Tibial nerve (tissue), 4 donors: Measurements from ENCODE around the gene EPO. TPM values are rescaled to one million over a fixed set of nuclear protein-coding genes. Genes with fewer than 3 reads are reported as not detected.
A peak's percentile ranks its signal among the peaks of the same experiment; 100 is the strongest.
"Not testable (repeated sequence)": the region's sequence is repeated elsewhere in the genome, so short reads cannot be mapped to it uniquely, and the experiment has no call there.

Experiments used
- DNase-seq, 2 donors: peaks; one replicate each; pipeline ENCODE4 v3.0.0-alpha.2; 2019; ENCODE audit warnings: low spot score in 2 of 2
- H3K27ac ChIP-seq, 4 donors: fragments of 200-600 bp; sonication (generic) in 3 of 4; one replicate each; pipeline ENCODE4 v1.5.1; 2017 to 2019; ENCODE audit warnings: mild to moderate bottlenecking in 1 of 4
- H3K27me3 ChIP-seq, 2 donors: fragments of 200-600 bp; sonication (generic) in 1 of 2; one replicate each; pipeline versions ENCODE4 v1.5.1 to v1.6.0; 2017 to 2019
- H3K36me3 ChIP-seq, 3 donors: fragments of 200-600 bp; sonication (generic); one replicate each; pipeline ENCODE4 v1.5.1; 2018 to 2019
- H3K4me1 ChIP-seq, 4 donors: fragments of 200-600 bp; sonication (generic) in 3 of 4; one replicate each; pipeline ENCODE4 v1.5.1; 2017 to 2019
- H3K4me3 ChIP-seq, 4 donors: fragments of 200-600 bp; sonication (generic) in 3 of 4; one replicate each; pipeline ENCODE4 v1.5.1; 2017 to 2019; ENCODE audit warnings: mild to moderate bottlenecking in 1 of 4, moderate library complexity in 1 of 4
- H3K9me3 ChIP-seq, 4 donors: fragments of 200-600 bp; sonication (generic) in 3 of 4; one replicate each; pipeline ENCODE4 v1.5.1; 2017 to 2019
- EP300 ChIP-seq, 2 donors: sonication (generic); formaldehyde crosslinking; IDR thresholded peaks; one replicate each; pipeline ENCODE4 v1.6.1; 2017; ENCODE audit warnings: antibody characterized with exemption in 2 of 2, mild to moderate bottlenecking in 1 of 2
- POLR2A ChIP-seq, 2 donors: fragments of 450-650 bp; IDR thresholded peaks; one replicate each; pipeline ENCODE4 v1.6.1; 2017; ENCODE audit warnings: antibody characterized with exemption in 2 of 2, mild to moderate bottlenecking in 2 of 2, moderate library complexity in 2 of 2
- WGBS, 2 donors: methylation state at CpG; one replicate each; pipeline ENCODE4 v1.1.5; 2018; 5-methylcytosine and 5-hydroxymethylcytosine counted together
- total RNA-seq, 4 donors: library from RNA; depleted of rRNA; stranded (reverse); fragments of >200 nt; gene quantifications; one replicate each; pipeline ENCODE4 v1.1.0, GENCODE V29; 2016
- TF ChIP-seq, protein P1 (sequence below), 5 experiments: fragments of 200-600 bp in 3 of 5; fragments of 450-650 bp in 2 of 5; sonication (generic) in 3 of 5; IDR thresholded peaks; one replicate each; pipeline ENCODE4 v1.5.1; 2016 to 2019; ENCODE audit warnings: antibody characterized with exemption in 5 of 5, mild to moderate bottlenecking in 3 of 5, moderate library complexity in 2 of 5

The EPO gene
- total RNA-seq, 4 donors from 2014 or later: 0.30 to 0.59 TPM; not detected in 2

DNA sequence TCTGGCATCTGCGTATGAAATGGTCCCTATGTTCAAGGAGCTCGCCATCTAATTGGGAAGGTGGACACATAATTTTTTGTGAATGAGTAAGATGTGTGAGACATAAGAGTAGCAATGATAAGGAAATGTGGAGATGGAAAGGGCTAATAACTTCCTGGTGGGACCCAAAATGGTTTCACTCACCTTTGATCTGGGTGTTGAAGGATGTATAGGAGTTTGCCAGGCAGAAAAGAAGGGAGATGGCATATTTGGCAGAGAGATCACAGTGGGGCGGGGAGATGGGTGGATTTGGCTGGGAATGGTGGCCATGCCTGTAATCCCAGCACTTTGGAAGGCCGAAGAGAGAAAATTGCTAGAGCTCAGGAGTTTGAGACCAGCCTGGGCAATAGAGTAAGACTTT, 9.8 kb upstream of the EPO start:
- no peak for DNase-seq
- TF ChIP-seq POLR2A (IDR thresholded peaks at IDR 0.05) (no peak), EP300 (IDR thresholded peaks at IDR 0.05) (no peak)
- TF ChIP-seq, protein P1, sequence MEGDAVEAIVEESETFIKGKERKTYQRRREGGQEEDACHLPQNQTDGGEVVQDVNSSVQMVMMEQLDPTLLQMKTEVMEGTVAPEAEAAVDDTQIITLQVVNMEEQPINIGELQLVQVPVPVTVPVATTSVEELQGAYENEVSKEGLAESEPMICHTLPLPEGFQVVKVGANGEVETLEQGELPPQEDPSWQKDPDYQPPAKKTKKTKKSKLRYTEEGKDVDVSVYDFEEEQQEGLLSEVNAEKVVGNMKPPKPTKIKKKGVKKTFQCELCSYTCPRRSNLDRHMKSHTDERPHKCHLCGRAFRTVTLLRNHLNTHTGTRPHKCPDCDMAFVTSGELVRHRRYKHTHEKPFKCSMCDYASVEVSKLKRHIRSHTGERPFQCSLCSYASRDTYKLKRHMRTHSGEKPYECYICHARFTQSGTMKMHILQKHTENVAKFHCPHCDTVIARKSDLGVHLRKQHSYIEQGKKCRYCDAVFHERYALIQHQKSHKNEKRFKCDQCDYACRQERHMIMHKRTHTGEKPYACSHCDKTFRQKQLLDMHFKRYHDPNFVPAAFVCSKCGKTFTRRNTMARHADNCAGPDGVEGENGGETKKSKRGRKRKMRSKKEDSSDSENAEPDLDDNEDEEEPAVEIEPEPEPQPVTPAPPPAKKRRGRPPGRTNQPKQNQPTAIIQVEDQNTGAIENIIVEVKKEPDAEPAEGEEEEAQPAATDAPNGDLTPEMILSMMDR (IDR thresholded peaks at IDR 0.05): no peak
- H3K27ac ChIP-seq: no peak overlapping the region
- H3K4me1 ChIP-seq: peaks cover 0 to 14% (median 8%) of the 10 kb centered on the region in 4 donors
- 84 to 97% methylated on average over 4 of the region's 4 CpGs for WGBS, 2 donors
- H3K9me3 ChIP-seq: no peaks in the 10 kb centered on the region
- H3K36me3 ChIP-seq: peaks cover 0 to 17% (median 0%) of the 10 kb centered on the region in 3 donors
- no peak overlapping the region for H3K4me3 ChIP-seq
- no peaks in the 10 kb centered on the region for H3K27me3 ChIP-seq

DNA sequence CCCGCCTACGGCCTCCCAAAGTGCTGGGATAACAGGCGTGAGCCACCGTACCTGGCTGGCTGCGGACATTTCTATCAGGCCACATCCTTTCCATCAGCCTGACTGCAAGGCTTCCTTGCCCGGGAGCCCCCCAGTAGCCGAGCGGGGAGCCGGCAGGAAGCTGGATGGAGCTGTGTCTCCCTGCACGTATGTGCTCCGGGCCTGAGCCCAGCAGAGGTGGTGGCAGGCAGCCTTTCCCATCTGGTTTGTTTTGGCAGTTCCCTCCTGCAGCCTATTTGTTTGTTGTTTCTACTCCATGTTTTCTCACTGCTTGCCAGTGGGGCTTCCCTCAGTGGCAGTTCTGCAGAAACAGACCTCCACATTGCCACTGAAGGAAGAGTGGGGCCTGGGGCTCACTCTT, 8.9 kb upstream of the EPO start:
- no peak overlapping the region for H3K4me3 ChIP-seq
- no peak for DNase-seq
- peaks cover 0 to 13% (median 8%) of the 10 kb centered on the region in 4 donors for H3K4me1 ChIP-seq
- H3K27ac ChIP-seq: peak overlapping the region in 1 of 4 donors; percentile 20
- H3K36me3 ChIP-seq: peaks cover 0 to 17% (median 0%) of the 10 kb centered on the region in 3 donors
- TF ChIP-seq POLR2A (IDR thresholded peaks at IDR 0.05) (no peak), EP300 (IDR thresholded peaks at IDR 0.05) (no peak)
- TF ChIP-seq, protein P1 (IDR thresholded peaks at IDR 0.05): no peak
- 73 to 81% methylated on average over 11 of the region's 11 CpGs for WGBS, 2 donors
- no peaks in the 10 kb centered on the region for H3K9me3 ChIP-seq
- H3K27me3 ChIP-seq: no peaks in the 10 kb centered on the region

DNA sequence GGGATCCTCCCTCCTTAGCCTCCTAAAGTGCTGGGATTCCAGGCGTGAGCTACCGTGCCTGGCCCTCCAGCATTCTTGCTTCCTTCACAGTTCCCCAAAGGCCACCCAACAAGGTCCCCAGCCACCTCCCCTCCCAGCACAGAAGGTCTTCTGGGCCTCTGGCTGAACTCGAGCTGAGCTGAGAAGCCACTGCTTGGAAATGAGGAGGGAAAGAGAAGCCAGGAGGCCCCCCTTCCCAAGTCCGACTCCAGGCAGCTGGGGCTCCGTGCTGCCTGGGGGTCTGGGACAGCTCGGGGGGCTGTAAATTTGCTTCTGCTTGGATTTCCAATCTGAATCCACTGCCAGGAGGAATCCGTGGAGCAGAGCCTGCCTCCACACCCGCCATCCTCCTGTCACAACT, 5.5 kb upstream of the EPO start:
- peaks cover 0 to 6% (median 0%) of the 10 kb centered on the region in 4 donors for H3K9me3 ChIP-seq
- TF ChIP-seq, protein P1 (IDR thresholded peaks at IDR 0.05): no peak
- TF ChIP-seq EP300 (IDR thresholded peaks at IDR 0.05) (no peak), POLR2A (IDR thresholded peaks at IDR 0.05) (no peak)
- WGBS, 2 donors: 48 to 62% methylated on average over 8 of the region's 8 CpGs
- H3K27ac ChIP-seq: no peak overlapping the region
- DNase-seq: no peak
- no peaks in the 10 kb centered on the region for H3K4me1 ChIP-seq
- no peak overlapping the region for H3K4me3 ChIP-seq
- peaks cover 0 to 9% of the 10 kb centered on the region in 2 donors for H3K27me3 ChIP-seq
- H3K36me3 ChIP-seq: no peaks in the 10 kb centered on the region

DNA sequence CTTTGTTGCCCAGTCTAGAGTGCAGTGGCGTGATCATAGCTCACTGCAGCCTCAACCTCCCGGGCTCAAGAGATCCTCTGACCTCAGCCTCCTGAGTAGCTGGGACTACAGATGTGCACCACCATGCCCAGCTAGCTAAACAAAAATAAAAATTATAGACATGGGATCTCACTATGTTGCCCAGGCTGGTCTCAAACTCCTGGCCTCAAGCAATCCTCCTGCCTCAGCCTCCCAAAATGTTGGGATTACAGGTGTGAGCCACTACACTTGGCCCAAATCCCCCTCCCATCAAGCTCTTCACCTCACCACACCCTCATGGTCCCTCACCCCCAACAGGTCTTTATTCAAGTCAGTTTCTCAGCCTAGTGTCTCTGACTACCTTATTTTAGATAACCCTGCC, 3.2 kb upstream of the EPO start:
- not testable (repeated sequence) for H3K27ac ChIP-seq, H3K36me3 ChIP-seq, H3K4me3 ChIP-seq, DNase-seq, H3K9me3 ChIP-seq
- WGBS, 2 donors: 78 to 95% methylated on average over 2 of the region's 2 CpGs
- Histone ChIP-seq H3K27me3 (peaks cover 0 to 32% of the 10 kb centered on the region in 2 donors), H3K4me1 (peaks cover 0 to 13% (median 3%) of the 10 kb centered on the region in 4 donors)

DNA sequence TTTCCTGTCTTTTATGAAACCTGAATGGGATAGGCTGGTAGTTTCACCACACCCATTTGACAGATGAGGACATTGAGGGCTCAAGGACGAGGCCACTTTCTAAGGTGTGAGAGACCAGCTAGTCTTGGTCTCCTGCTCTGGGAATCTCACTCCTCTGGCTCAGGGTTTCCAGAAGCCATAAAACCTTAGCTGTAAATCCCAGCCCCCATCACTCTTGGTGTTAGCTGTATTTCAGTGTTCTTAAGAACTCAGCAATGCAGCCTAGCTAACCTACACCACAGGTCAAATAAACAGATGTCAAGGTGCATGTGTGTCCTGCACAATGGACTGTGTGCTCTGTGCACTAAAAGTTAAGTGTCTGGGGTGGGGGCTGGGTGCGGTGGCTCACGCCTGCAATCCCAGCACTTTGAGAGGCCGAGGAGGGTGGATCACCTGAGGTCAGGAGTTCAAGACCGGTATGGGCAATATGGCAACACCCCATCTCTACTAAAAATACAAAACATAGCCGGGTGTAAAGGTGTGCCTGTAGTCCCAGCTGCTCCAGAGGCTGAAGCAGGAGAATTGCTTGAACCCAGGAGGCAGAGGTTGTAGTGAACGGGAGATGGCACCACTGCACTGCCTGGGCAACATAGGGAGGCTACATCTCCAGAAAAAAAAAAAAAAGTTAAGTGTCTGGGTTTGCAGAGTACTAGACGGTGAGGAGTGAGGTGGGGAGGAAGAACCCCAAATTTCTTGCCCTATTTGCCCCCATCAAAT, 567 bp upstream of the EPO start:
- Histone ChIP-seq H3K4me1 (peaks cover 0 to 13% (median 3%) of the 10 kb centered on the region in 4 donors), H3K27me3 (peaks cover 0 to 44% of the 10 kb centered on the region in 2 donors), H3K36me3 (no peaks in the 10 kb centered on the region), H3K9me3 (peaks cover 0 to 6% (median 0%) of the 10 kb centered on the region in 4 donors), H3K27ac (no peak overlapping the region), H3K4me3 (no peak overlapping the region)
- WGBS, 2 donors: 44 to 45% methylated on average over 8 of the region's 8 CpGs
- TF ChIP-seq POLR2A (IDR thresholded peaks at IDR 0.05) (no peak), EP300 (IDR thresholded peaks at IDR 0.05) (no peak)
- TF ChIP-seq, protein P1 (IDR thresholded peaks at IDR 0.05): no peak
- DNase-seq: no peak
